K562 (cell line): ENCODE results near the gene ITPR2. TPM values are rescaled to one million over a fixed set of nuclear protein-coding genes. Genes with fewer than 3 reads are reported as not detected.

Experiments
- ATAC-seq: fragments of 200-7000 bp; cut with Tn5 transposase; 3 replicates; pipeline ENCODE4 v1.9.1; 2020; ENCODE audit warnings: moderate library complexity
- BruUV-seq: library from RNA; stranded (reverse); fragments of 400-500 nt; replicated peaks from 2 replicates; lab custom pipeline; 2021; lab: Mats Ljungman, UMichigan
- CTCF ChIA-PET: fragments of 300-600 bp; formaldehyde crosslinking; extraction: SDS; loops from one replicate; lab custom pipeline; 2021; ENCODE audit warnings: low intra/inter-chr PET ratio; lab: Yijun Ruan, JAX
- POLR2A ChIA-PET: fragments of 300-600, 350-650 bp; sonication (Branson Sonifier 250); formaldehyde crosslinking; extraction: SDS; loops from one replicate; lab custom pipeline; 2021; ENCODE audit warnings: antibody characterized with exemption, inconsistent platforms; lab: Yijun Ruan, JAX
- DNase-seq, 4 experiments: peaks; one replicate each; pipeline versions ENCODE4 v3.0.0 to v3.0.0-alpha.2; 2011 to 2018; ENCODE audit warnings: low spot score in 3 of 4, mixed read lengths in 3 of 4; ENCODE audit errors: extremely low read depth in 1 of 4
- FAIRE-seq: peaks from 2 replicates; lab custom pipeline; 2011; peaks lifted over from hg19 to GRCh38; lab: Jason Lieb, UNC
- H2AFZ ChIP-seq: 2 replicates; pipeline ENCODE4 v1.6.0; 2011; ENCODE audit warnings: low read depth, low read length, control low read depth, inconsistent platforms
- H3K27ac ChIP-seq: fragments of 200-600 bp; 3 replicates; pipeline ENCODE4 v1.8.0; 2011; ENCODE audit warnings: low read depth, mild to moderate bottlenecking, control low read depth, inconsistent platforms, low read length, moderate library complexity, mixed read lengths; ENCODE audit errors: extremely low read depth
- H3K27me3 ChIP-seq, 2 experiments: fragments of 300-600 bp in 1 of 2; 2 replicates in 1 of 2; 3 replicates in 1 of 2; pipeline versions ENCODE4 v1.6.0 to v1.8.0; 2011; ENCODE audit warnings: inconsistent platforms in 2 of 2, low read length in 2 of 2, mild to moderate bottlenecking in 1 of 2, mixed read lengths in 1 of 2, moderate library complexity in 1 of 2; ENCODE audit not compliant: control insufficient read depth in 2 of 2, insufficient read depth in 2 of 2
- H3K36me3 ChIP-seq: fragments of 300-600 bp; 3 replicates; pipeline ENCODE4 v1.8.0; 2011; ENCODE audit warnings: mild to moderate bottlenecking, low read length, inconsistent platforms; ENCODE audit not compliant: control insufficient read depth, insufficient read depth
- H3K4me1 ChIP-seq, 2 experiments: fragments of 200-600 bp in 1 of 2; replicated peaks in 1 of 2; 2 replicates in 1 of 2; 3 replicates in 1 of 2; pipeline versions ENCODE4 v1.5.1 to v1.8.0; 2011; ENCODE audit warnings: inconsistent platforms in 2 of 2, low read length in 2 of 2, mild to moderate bottlenecking in 1 of 2, mixed read lengths in 1 of 2, moderate library complexity in 1 of 2; ENCODE audit not compliant: control insufficient read depth in 2 of 2, insufficient read depth in 2 of 2
- H3K4me2 ChIP-seq: 2 replicates; pipeline ENCODE4 v1.6.1; 2011; ENCODE audit warnings: low read length, control low read depth, inconsistent platforms, mixed read lengths; ENCODE audit not compliant: insufficient read depth
- H3K4me3 ChIP-seq: fragments of 200-600 bp; sonication (generic), shearing (Covaris generic); 2 replicates; pipeline ENCODE4 v1.5.1; 2016; ENCODE audit warnings: control low read depth, inconsistent platforms
- H3K79me2 ChIP-seq: fragments of 200-600 bp; 3 replicates; pipeline ENCODE4 v1.8.0; 2011; ENCODE audit warnings: low read length, inconsistent platforms; ENCODE audit not compliant: control insufficient read depth, insufficient read depth
- H3K9ac ChIP-seq, 2 experiments: 2 replicates each; pipeline versions ENCODE4 v1.6.0 to v1.6.1; 2011; ENCODE audit warnings: low read depth in 2 of 2, low read length in 2 of 2, control low read depth in 1 of 2, inconsistent platforms in 1 of 2, mild to moderate bottlenecking in 1 of 2, mixed read lengths in 1 of 2; ENCODE audit not compliant: insufficient read depth in 1 of 2
- H3K9me1 ChIP-seq: one replicate; pipeline ENCODE4 v1.6.0; 2011; ENCODE audit warnings: inconsistent platforms, mild to moderate bottlenecking, low read length, moderate library complexity; ENCODE audit not compliant: control insufficient read depth, insufficient read depth
- H3K9me3 ChIP-seq: replicated peaks from 2 replicates; pipeline ENCODE4 v1.5.1; 2011; ENCODE audit warnings: low read depth, low read length, inconsistent platforms; ENCODE audit not compliant: control insufficient read depth, insufficient read depth
- H4K20me1 ChIP-seq: replicated peaks from 2 replicates; pipeline ENCODE4 v1.6.1; 2011; ENCODE audit warnings: low read length, inconsistent platforms, mixed read lengths; ENCODE audit not compliant: control insufficient read depth, insufficient read depth
- CBFA2T3 ChIP-seq: fragments of 450-650 bp; IDR thresholded peaks from 2 replicates; pipeline ENCODE4 v1.6.1; 2017
- EZH2 ChIP-seq: IDR thresholded peaks from 2 replicates; pipeline ENCODE4 v1.6.1; 2012; ENCODE audit warnings: low read depth, mild to moderate bottlenecking, inconsistent platforms, low read length, borderline replicate concordance
- FOSL1 ChIP-seq: fragments of 200-800 bp; sonication (Bioruptor generic); conservative IDR thresholded peaks from 2 replicates; pipeline ENCODE4 v1.6.1; 2016; ENCODE audit warnings: missing genetic modification characterization, missing compliant biosample characterization
- FOXA3 ChIP-seq, 2 experiments: fragments of 450-650 bp in 1 of 2; sonication (generic) in 1 of 2; formaldehyde crosslinking; IDR thresholded peaks in 1 of 2; conservative IDR thresholded peaks in 1 of 2; 2 replicates each; pipeline versions ENCODE4 v1.4.0 to v1.8.0; 2020 to 2022; ENCODE audit warnings: mild to moderate bottlenecking in 2 of 2, missing genetic modification reagents in 1 of 2
- TAL1 ChIP-seq: fragments of 450-650 bp; IDR thresholded peaks from 2 replicates; pipeline ENCODE4 v1.6.1; 2016; ENCODE audit warnings: mild to moderate bottlenecking
- TCF3 ChIP-seq: sonication (generic); formaldehyde crosslinking; IDR thresholded peaks from 2 replicates; pipeline ENCODE4 v1.4.0; 2020; ENCODE audit warnings: mild to moderate bottlenecking, missing genetic modification reagents
- ZBTB1 ChIP-seq: sonication (generic); formaldehyde crosslinking; IDR thresholded peaks from 2 replicates; pipeline ENCODE4 v1.8.1; 2023; ENCODE audit warnings: missing genetic modification reagents, low read depth, mild to moderate bottlenecking, borderline replicate concordance
- WGBS: fragments of 100-300 bp; shearing (Covaris generic); methylation state at CpG from one replicate; pipeline ENCODE4 v1.1.6; 2016; ENCODE audit warnings: low coverage, mixed read lengths; ENCODE audit not compliant: insufficient coverage; ENCODE audit errors: missing lambda C conversion rate; 5-methylcytosine and 5-hydroxymethylcytosine counted together
- in situ Hi-C: fragments of 300-500 bp; cut with MboI; formaldehyde crosslinking; loops from 4 replicates; pipeline ENCODE4 v1.15.0; 2018; ENCODE audit warnings: inconsistent platforms, mixed read lengths
- intact Hi-C: fragments of 100-400 bp; cut with micrococcal nuclease; formaldehyde crosslinking; loops from 2 replicates; pipeline ENCODE4 v1.14.2; 2022
- polyA plus RNA-seq, 8 experiments: library from polyadenylated mRNA; depleted of rRNA in 4 of 8; stranded (reverse) in 5 of 8; unstranded in 3 of 8; fragments of >200 nt; fragmentation: Nextera tagmentation in 2 of 8; fragmentation: Illumina TruSeq in 1 of 8; extraction: Ambion mirVana in 2 of 8; extraction: Trizol in 1 of 8; gene quantifications; 2 replicates each; pipeline versions ENCODE4 v1.2.1 to v1.2.3, GENCODE V29; 2011 to 2014; ENCODE audit warnings: inconsistent platforms in 1 of 8, missing spikeins in 1 of 8
- total RNA-seq, 7 experiments: library from RNA; depleted of rRNA in 6 of 7; stranded (reverse); fragments of >200 nt in 6 of 7; fragmentation: Illumina TruSeq in 2 of 7; extraction: Trizol in 2 of 7; gene quantifications; 2 replicates each; pipeline versions ENCODE4 v1.2.1 to v1.2.3, GENCODE V29; 2011 to 2021; ENCODE audit warnings: low replicate concordance in 1 of 7
- TF ChIP-seq, protein P1 (sequence below), 2 experiments: fragments of 250-450 bp in 1 of 2; fragments of 450-650 bp in 1 of 2; sonication (Bioruptor Pico) in 1 of 2; IDR thresholded peaks; 2 replicates each; pipeline versions ENCODE4 v1.6.1 to v1.8.0; 2016 to 2021; ENCODE audit warnings: mild to moderate bottlenecking in 2 of 2, moderate library complexity in 2 of 2, missing compliant biosample characterization in 1 of 2, missing genetic modification characterization in 1 of 2

The ITPR2 gene
- total and polyA plus RNA-seq, 9 of the 15 experiments (the other 6 are each of a cell fraction or from before 2014, with no cell fraction given), result 0.21 to 3.3 (median 0.95) TPM

DNA sequence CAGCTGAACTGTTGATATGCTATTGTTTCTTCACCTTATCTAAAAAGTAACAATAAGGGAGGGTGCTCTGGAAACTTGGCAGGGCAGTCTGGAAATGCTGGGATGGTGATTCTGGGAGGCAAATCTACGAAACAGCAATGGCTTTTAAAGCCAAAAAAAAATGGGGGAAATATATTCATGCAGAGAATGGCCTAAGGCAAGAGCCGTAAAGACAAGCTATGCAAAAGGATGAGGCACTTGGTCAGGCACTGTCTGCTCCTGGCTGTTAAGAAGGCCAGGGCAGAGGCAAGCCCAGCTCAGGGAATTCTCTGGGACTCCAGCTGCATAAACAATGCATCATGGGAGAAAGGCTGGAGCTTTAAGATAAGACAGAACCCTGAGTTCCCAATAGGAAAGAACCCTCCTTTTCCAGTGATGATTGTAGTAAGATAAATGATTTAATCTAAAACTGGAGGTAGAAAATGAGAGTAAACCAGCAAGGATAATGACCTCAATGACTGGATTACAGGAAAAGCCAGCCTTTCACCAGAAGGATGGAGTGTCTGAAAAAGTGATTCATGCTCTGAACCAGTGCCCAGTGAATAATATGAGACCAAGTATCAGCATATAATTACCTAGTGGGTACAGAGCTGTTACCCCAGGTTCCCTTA lies 46.0 kb downstream of the ITPR2 start:
- no peak for FAIRE-seq
- POLR2A ChIA-PET, result interaction anchor here (0.5 kb wide), 1 partner anchor 453 kb away, joined by 3 read pairs; no protein-coding TSS in a partner anchor
- peaks cover 0 to 2% of the 10 kb centered on the region in 2 experiments; a peak in 2 of 5 replicates for H3K4me1 ChIP-seq
- no peak for ATAC-seq
- CTCF ChIA-PET, result interaction anchor here (0.6 kb wide), 1 partner anchor 60 kb away, joined by 3 read pairs; no protein-coding TSS in a partner anchor
- no peaks in the 10 kb centered on the region for H3K36me3 ChIP-seq
- TF ChIP-seq FOXA3 (CRISPR knock-in tag; conservative IDR thresholded peaks at IDR 0.05 in 1 of 2, IDR thresholded peaks at IDR 0.05 in 1 of 2) (peak in 1 of 2 experiments; percentile 42; a peak in 1 of 4 replicates), ZBTB1 (no peak), FOSL1 (tag) (peak; percentile 50), EZH2 (no peak), CBFA2T3 (peak; percentile 41; the same call in 1 of the 2 replicates), TAL1 (peak; percentile 29; the same call in 1 of the 2 replicates), TCF3 (peak; percentile 60)
- TF ChIP-seq, protein P1, sequence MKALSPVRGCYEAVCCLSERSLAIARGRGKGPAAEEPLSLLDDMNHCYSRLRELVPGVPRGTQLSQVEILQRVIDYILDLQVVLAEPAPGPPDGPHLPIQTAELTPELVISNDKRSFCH (CRISPR knock-in tag; IDR thresholded peaks at IDR 0.05), result no peak
- TF ChIP-seq, protein P1 (tag; IDR thresholded peaks at IDR 0.05), result no peak
- no peak overlapping the region for H3K9ac ChIP-seq
- no peak overlapping the region for H3K4me3 ChIP-seq
- H3K9me1 ChIP-seq, result no peaks in the 10 kb centered on the region
- no peak overlapping the region for H2AFZ ChIP-seq
- H3K4me2 ChIP-seq, result no peak overlapping the region
- intact Hi-C loops (no loop called here), in situ Hi-C loops (no loop called here)
- no peaks in the 10 kb centered on the region for H3K9me3 ChIP-seq
- H3K27me3 ChIP-seq, result 0 out of 5 replicates have a peak, but pooled peaks cover 0 to 2% of the 10 kb centered on the region in 2 experiments
- 6% methylated on average over 2 of the region's 2 CpGs for WGBS
- BruUV-seq, result no TSS peak
- H3K79me2 ChIP-seq, result no peaks in the 10 kb centered on the region
- H4K20me1 ChIP-seq, result no peaks in the 10 kb centered on the region
- H3K27ac ChIP-seq, result no peak overlapping the region
- peak in 1 of 4 experiments; percentile 12 for DNase-seq
